Measurements from ENCODE around the gene KCP.

- TF ChIP-seq GATA2 (IDR thresholded peaks at IDR 0.05; ENCODE audit: low read depth, low read length) (no peak), GATA3 (IDR thresholded peaks at IDR 0.05; ENCODE audit: low read depth, low read length) (no peak)
Observed at GRCh38 chr7:128951296-128951695, 40.8 kb upstream of the KCP start.
